ENCODE measurements around the gene MINDY1. TPM values are rescaled to one million over a fixed set of nuclear protein-coding genes. Genes with fewer than 3 reads are reported as not detected.

Gene MINDY1
- total RNA-seq, 1 experiment from 2014 or later, result 15.8 TPM

DNA sequence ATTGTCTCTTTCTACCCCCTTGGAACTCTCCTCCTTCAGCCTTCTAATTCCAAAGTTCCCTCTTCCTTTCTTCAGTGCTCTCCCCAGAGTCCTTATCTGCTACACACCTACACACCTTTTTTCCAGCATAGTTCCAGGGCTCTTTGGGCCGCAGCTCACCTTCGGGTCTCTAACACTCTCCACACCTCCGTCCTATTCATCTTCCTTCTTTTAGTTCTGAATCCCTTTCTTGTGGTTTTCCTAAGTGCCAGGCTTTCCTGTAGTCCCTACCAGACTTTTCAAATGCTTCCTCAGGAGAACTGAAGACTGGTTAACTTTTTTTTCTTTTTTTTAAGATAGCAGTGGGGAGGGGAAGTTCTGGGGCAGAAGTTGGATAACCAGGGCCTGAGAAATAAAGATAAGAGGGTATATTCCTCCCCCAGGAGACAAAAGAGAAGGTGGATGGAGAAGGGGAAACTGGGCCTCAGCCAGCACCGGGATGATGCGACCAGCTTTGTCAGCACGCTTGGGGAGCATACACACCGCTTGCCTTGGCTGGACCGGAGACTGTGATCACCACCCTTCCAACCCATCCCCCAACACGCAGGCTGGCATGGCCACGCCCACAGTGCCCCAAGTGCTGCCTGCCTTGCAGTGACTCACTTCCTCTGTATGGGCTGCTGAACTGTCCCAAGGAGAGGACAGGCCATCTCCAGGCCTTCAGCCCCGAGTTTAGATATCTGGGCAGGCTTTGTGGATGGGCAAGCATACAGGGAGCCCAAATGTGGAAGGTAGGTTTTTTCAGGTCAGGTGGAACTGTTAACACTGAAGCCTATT lies 29.6 kb downstream of the MINDY1 start:
- H3K27me3 ChIP-seq (ENCODE audit: control insufficient read depth, insufficient read depth, low read length), result no peaks in the 10 kb centered on the region
- peaks cover 64% of the 10 kb centered on the region for H3K4me1 ChIP-seq (ENCODE audit: control insufficient read depth, insufficient read depth, low read length)
- POLR2A ChIA-PET, result interaction anchor here (0.6 to 1.0 kb wide), 3 partner anchors 19 to 613 kb away, joined by 3 to 7 read pairs (median 6); partner anchors contain the start of gene MINDY1
- TF ChIP-seq TCF7L2 (IDR thresholded peaks at IDR 0.05; ENCODE audit: low read depth, low read length) (no peak), SIN3A (IDR thresholded peaks at IDR 0.05; ENCODE audit: borderline replicate concordance, insufficient read depth, low read depth, low read length) (no peak), POLR2AphosphoS5 (IDR thresholded peaks at IDR 0.05; ENCODE audit: low read depth, low read length) (peak; percentile 86; the same call in 1 of the 2 replicates)
- TF ChIP-seq, protein P1, sequence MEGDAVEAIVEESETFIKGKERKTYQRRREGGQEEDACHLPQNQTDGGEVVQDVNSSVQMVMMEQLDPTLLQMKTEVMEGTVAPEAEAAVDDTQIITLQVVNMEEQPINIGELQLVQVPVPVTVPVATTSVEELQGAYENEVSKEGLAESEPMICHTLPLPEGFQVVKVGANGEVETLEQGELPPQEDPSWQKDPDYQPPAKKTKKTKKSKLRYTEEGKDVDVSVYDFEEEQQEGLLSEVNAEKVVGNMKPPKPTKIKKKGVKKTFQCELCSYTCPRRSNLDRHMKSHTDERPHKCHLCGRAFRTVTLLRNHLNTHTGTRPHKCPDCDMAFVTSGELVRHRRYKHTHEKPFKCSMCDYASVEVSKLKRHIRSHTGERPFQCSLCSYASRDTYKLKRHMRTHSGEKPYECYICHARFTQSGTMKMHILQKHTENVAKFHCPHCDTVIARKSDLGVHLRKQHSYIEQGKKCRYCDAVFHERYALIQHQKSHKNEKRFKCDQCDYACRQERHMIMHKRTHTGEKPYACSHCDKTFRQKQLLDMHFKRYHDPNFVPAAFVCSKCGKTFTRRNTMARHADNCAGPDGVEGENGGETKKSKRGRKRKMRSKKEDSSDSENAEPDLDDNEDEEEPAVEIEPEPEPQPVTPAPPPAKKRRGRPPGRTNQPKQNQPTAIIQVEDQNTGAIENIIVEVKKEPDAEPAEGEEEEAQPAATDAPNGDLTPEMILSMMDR (IDR thresholded peaks at IDR 0.05), result no peak
- TF ChIP-seq, protein P2, sequence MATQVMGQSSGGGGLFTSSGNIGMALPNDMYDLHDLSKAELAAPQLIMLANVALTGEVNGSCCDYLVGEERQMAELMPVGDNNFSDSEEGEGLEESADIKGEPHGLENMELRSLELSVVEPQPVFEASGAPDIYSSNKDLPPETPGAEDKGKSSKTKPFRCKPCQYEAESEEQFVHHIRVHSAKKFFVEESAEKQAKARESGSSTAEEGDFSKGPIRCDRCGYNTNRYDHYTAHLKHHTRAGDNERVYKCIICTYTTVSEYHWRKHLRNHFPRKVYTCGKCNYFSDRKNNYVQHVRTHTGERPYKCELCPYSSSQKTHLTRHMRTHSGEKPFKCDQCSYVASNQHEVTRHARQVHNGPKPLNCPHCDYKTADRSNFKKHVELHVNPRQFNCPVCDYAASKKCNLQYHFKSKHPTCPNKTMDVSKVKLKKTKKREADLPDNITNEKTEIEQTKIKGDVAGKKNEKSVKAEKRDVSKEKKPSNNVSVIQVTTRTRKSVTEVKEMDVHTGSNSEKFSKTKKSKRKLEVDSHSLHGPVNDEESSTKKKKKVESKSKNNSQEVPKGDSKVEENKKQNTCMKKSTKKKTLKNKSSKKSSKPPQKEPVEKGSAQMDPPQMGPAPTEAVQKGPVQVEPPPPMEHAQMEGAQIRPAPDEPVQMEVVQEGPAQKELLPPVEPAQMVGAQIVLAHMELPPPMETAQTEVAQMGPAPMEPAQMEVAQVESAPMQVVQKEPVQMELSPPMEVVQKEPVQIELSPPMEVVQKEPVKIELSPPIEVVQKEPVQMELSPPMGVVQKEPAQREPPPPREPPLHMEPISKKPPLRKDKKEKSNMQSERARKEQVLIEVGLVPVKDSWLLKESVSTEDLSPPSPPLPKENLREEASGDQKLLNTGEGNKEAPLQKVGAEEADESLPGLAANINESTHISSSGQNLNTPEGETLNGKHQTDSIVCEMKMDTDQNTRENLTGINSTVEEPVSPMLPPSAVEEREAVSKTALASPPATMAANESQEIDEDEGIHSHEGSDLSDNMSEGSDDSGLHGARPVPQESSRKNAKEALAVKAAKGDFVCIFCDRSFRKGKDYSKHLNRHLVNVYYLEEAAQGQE (IDR thresholded peaks at IDR 0.05; ENCODE audit: insufficient read depth in 1 of 2, low read depth in 2 of 2, low read length in 1 of 2), result no peak
- H3K36me3 ChIP-seq (ENCODE audit: control insufficient read depth, insufficient read depth, low read length), result no peaks in the 10 kb centered on the region; the same call in 1 of the 2 replicates
- BruUV-seq (replicated peaks), result no TSS peak
- CTCF ChIA-PET, result interaction anchor here (0.6 to 0.9 kb wide), 3 partner anchors 19 to 188 kb away, joined by 4 read pairs; partner anchors contain the start of gene LYSMD1
- peak overlapping the region; percentile 12 to 43; a peak in 3 of 4 replicates for H3K4me3 ChIP-seq (ENCODE audit: low read depth in 2 of 2, low read length in 2 of 2)
- H3K9me3 ChIP-seq (ENCODE audit: control insufficient read depth, insufficient read depth, low read depth, low read length), result no peaks in the 10 kb centered on the region
- ATAC-seq, result peak; percentile 77
- in situ Hi-C loops (cut with HindIII; ENCODE audit: low pct_unique_long_range_greater_than_20kb, low sequenced_read_pairs), result no loop called here
- H3K27ac ChIP-seq (ENCODE audit: low read length), result peak overlapping the region; percentile 98
- DNase-seq (ENCODE audit: low read depth, low spot score), result peak; percentile 93
- intact Hi-C loops (cut with micrococcal nuclease; ENCODE audit: unreplicated experiment), result no loop called here

DNA sequence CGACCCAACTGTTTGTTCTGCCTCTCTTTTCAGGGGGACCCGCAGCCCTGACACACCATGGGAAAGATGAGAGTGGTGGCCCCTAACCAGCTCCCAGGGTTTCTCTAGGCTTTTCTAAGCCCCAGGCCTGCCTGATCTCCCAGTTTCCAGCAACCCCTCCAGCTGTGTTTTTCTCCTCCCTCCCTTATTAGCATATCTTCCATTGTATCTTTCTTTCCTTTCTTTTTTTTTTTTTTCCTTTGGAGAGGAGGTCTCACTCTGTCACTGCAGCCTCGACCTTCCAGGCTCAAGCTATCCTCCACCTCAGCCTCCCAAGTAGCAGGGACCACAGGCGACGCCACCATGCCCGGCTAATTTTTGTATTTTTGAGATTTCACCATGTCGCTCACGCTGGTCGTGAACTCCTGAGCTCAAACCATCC lies 30.3 kb downstream of the MINDY1 start:
- H3K27me3 ChIP-seq (ENCODE audit: control insufficient read depth, insufficient read depth, low read length), result no peaks in the 10 kb centered on the region
- POLR2A ChIA-PET, result interaction anchor here (0.6 to 1.0 kb wide), 6 partner anchors 14 to 415 kb away, joined by 3 to 7 read pairs (median 3); partner anchors contain the start of gene MINDY1
- DNase-seq (ENCODE audit: low read depth, low spot score) (no peak), ATAC-seq (no peak)
- in situ Hi-C loops (cut with HindIII; ENCODE audit: low pct_unique_long_range_greater_than_20kb, low sequenced_read_pairs), result no loop called here
- intact Hi-C loops (cut with micrococcal nuclease; ENCODE audit: unreplicated experiment), result no loop called here
- peaks cover 64% of the 10 kb centered on the region for H3K4me1 ChIP-seq (ENCODE audit: control insufficient read depth, insufficient read depth, low read length)
- no peaks in the 10 kb centered on the region for H3K9me3 ChIP-seq (ENCODE audit: control insufficient read depth, insufficient read depth, low read depth, low read length)
- no peaks in the 10 kb centered on the region; the same call in 1 of the 2 replicates for H3K36me3 ChIP-seq (ENCODE audit: control insufficient read depth, insufficient read depth, low read length)
- no TSS peak for BruUV-seq (replicated peaks)
- TF ChIP-seq TCF7L2 (IDR thresholded peaks at IDR 0.05; ENCODE audit: low read depth, low read length) (no peak), SIN3A (IDR thresholded peaks at IDR 0.05; ENCODE audit: borderline replicate concordance, insufficient read depth, low read depth, low read length) (no peak), POLR2AphosphoS5 (IDR thresholded peaks at IDR 0.05; ENCODE audit: low read depth, low read length) (no peak; the same call in 1 of the 2 replicates)
- TF ChIP-seq, protein P1 (IDR thresholded peaks at IDR 0.05), result no peak
- TF ChIP-seq, protein P2 (IDR thresholded peaks at IDR 0.05; ENCODE audit: insufficient read depth in 1 of 2, low read depth in 2 of 2, low read length in 1 of 2), result no peak
- H3K27ac ChIP-seq (ENCODE audit: low read length), result peak overlapping the region; percentile 98
- CTCF ChIA-PET, result interaction anchor here (0.9 kb wide), 2 partner anchors 19 to 163 kb away, joined by 4 read pairs; no protein-coding TSS in a partner anchor
- peak overlapping the region in 1 of 2 experiments; percentile 43; a peak in 2 of 4 replicates for H3K4me3 ChIP-seq (ENCODE audit: low read depth in 2 of 2, low read length in 2 of 2)
